ENCODE measurements around the gene EMSY.

The EMSY gene

DNA sequence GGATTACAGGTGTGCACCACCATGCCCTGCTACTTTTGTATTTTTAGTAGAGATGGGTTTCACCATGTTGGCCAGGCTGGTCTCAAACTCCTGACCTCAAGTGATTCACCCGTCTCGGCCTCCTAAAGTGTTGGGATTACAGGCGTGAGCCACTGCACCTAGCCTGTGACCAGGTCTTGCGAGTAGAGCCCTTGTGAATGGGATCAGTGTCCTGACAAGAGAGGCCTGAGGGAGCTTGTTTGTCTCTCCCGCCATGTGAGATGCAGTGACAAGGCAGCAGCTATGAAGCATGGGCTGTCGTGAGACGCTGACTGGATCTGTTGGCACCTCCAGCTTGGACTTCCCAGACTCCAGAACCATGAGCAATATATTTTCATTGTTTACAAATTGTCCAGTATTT is 156.5 kb downstream of the EMSY start:
- no peak overlapping the region for H3K4me3 ChIP-seq (ENCODE audit: low read depth, low read length)
- no peak for DNase-seq (ENCODE audit: low read depth)
- TF ChIP-seq, protein P1, sequence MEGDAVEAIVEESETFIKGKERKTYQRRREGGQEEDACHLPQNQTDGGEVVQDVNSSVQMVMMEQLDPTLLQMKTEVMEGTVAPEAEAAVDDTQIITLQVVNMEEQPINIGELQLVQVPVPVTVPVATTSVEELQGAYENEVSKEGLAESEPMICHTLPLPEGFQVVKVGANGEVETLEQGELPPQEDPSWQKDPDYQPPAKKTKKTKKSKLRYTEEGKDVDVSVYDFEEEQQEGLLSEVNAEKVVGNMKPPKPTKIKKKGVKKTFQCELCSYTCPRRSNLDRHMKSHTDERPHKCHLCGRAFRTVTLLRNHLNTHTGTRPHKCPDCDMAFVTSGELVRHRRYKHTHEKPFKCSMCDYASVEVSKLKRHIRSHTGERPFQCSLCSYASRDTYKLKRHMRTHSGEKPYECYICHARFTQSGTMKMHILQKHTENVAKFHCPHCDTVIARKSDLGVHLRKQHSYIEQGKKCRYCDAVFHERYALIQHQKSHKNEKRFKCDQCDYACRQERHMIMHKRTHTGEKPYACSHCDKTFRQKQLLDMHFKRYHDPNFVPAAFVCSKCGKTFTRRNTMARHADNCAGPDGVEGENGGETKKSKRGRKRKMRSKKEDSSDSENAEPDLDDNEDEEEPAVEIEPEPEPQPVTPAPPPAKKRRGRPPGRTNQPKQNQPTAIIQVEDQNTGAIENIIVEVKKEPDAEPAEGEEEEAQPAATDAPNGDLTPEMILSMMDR (IDR thresholded peaks at IDR 0.05; ENCODE audit: low read depth, low read length): no peak
- TF ChIP-seq, protein P2, sequence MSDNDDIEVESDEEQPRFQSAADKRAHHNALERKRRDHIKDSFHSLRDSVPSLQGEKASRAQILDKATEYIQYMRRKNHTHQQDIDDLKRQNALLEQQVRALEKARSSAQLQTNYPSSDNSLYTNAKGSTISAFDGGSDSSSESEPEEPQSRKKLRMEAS (IDR thresholded peaks at IDR 0.05; ENCODE audit: low read depth, low read length): no peak
- TF ChIP-seq POLR2A (IDR thresholded peaks at IDR 0.05; ENCODE audit: extremely low read depth, insufficient read length) (no peak), MYC (IDR thresholded peaks at IDR 0.05; ENCODE audit: low read depth, low read length) (no peak)

DNA sequence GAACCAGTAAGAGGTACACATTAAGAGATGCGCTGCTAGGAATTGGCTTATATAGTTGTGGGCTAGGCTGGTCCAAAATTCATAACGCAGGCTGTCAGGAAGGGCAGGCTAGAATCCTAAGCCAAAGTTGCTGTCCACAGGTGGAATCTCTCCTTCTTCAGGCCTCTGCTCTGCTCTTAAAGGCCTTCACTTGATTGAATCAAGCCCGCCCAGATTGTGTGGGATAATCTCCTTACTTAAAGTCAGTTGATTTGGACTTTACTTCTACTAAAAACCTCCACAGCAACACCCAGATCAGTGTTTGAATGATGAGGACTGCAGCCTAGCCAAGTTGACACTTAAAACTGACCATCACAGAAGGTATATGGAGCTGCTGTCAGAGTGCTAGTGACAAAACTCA is 156.9 kb downstream of the EMSY start:
- no peak overlapping the region for H3K4me3 ChIP-seq (ENCODE audit: low read depth, low read length)
- no peak for DNase-seq (ENCODE audit: low read depth)
- TF ChIP-seq, protein P2 (IDR thresholded peaks at IDR 0.05; ENCODE audit: low read depth, low read length): no peak
- TF ChIP-seq POLR2A (IDR thresholded peaks at IDR 0.05; ENCODE audit: extremely low read depth, insufficient read length): no peak
- TF ChIP-seq, protein P1 (IDR thresholded peaks at IDR 0.05; ENCODE audit: low read depth, low read length): no peak
- TF ChIP-seq MYC (IDR thresholded peaks at IDR 0.05; ENCODE audit: low read depth, low read length): no peak

DNA sequence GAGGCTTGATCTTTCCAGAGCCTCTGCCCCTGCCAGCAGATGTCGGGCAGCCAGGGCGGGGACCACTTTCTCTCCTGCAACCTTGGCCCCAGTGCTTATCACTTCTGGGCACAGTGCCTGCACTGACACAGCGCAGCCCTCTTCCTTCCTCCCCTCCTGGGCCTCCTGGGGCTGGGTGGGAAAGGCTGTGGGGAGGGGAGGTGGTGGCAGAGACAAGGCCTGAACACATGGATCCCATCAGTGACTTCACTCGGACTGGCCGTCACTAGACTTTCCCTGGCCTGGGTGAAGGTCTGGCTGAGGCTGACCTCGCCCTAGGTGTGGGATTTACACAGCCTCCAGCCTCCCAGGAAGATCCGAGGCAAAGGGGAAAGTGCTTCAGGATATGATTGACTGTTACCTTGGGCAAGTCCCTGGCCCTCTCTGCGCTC is 157.6 kb downstream of the EMSY start:
- DNase-seq (ENCODE audit: low read depth): no peak
- TF ChIP-seq, protein P2 (IDR thresholded peaks at IDR 0.05; ENCODE audit: low read depth, low read length): no peak
- TF ChIP-seq MYC (IDR thresholded peaks at IDR 0.05; ENCODE audit: low read depth, low read length) (no peak), POLR2A (IDR thresholded peaks at IDR 0.05; ENCODE audit: extremely low read depth, insufficient read length) (no peak)
- TF ChIP-seq, protein P1 (IDR thresholded peaks at IDR 0.05; ENCODE audit: low read depth, low read length): no peak
- no peak overlapping the region for H3K4me3 ChIP-seq (ENCODE audit: low read depth, low read length)
